GM18907 (cell line): Measurements from ENCODE around the gene ZNF451.

Experiments
- ATAC-seq: cut with Tn5 transposase; IDR thresholded peaks from one replicate; pipeline ENCODE4 v1.9.1; 2021; ENCODE audit warnings: mild to moderate bottlenecking, moderate library complexity; ENCODE audit not compliant: unreplicated experiment

The ZNF451 gene

GRCh38 chr6:57198926-57199636, 109.1 kb downstream of the ZNF451 start:
- ATAC-seq: no peak

GRCh38 chr6:57201718-57202117, 111.7 kb downstream of the ZNF451 start:
- ATAC-seq: no peak

- no peak for ATAC-seq
These were observed 115.8 kb downstream of the ZNF451 start for GRCh38 chr6:57205550-57206328.

GRCh38 chr6:57207141-57207540, 117.2 kb downstream of the ZNF451 start:
- ATAC-seq: no peak

- no peak for ATAC-seq
These were observed 117.9 kb downstream of the ZNF451 start for GRCh38 chr6:57207872-57208271.

GRCh38 chr6:57209030-57209429, 119.0 kb downstream of the ZNF451 start:
- no peak for ATAC-seq

GRCh38 chr6:57210060-57210459, 120.1 kb downstream of the ZNF451 start:
- ATAC-seq: no peak

- no peak for ATAC-seq
These were observed 125.3 kb downstream of the ZNF451 start for GRCh38 chr6:57215260-57215659.

GRCh38 chr6:57216235-57217101, 126.5 kb downstream of the ZNF451 start:
- ATAC-seq: no peak

- no peak for ATAC-seq
These were observed 127.3 kb downstream of the ZNF451 start for GRCh38 chr6:57217270-57217669.
